ENCODE results near the gene PSTPIP2. TPM values are rescaled to one million over a fixed set of nuclear protein-coding genes. Genes with fewer than 3 reads are reported as not detected.

Gene PSTPIP2
- total and polyA plus RNA-seq, 2 of the 13 experiments (the other 11 are each of a cell fraction or from before 2014, with no cell fraction given) = 0.25 to 0.27 TPM

- TF ChIP-seq ZNF281 (CRISPR knock-in tag; IDR thresholded peaks at IDR 0.05; ENCODE audit: borderline replicate concordance) (no peak; the same call in 1 of the 2 replicates), MEIS1 (CRISPR knock-in tag; IDR thresholded peaks at IDR 0.05; ENCODE audit: borderline replicate concordance) (0 out of 2 replicates have a peak, but pooled peaks have one; percentile 46), ZNF570 (CRISPR knock-in tag; IDR thresholded peaks at IDR 0.05; ENCODE audit: borderline replicate concordance) (no peak), TIGD3 (CRISPR knock-in tag; IDR thresholded peaks at IDR 0.05; ENCODE audit: borderline replicate concordance) (no peak), ZNF20 (CRISPR knock-in tag; IDR thresholded peaks at IDR 0.05) (0 out of 2 replicates have a peak, but pooled peaks have one; percentile 66), SNAPC5 (CRISPR knock-in tag; IDR thresholded peaks at IDR 0.05; ENCODE audit: borderline replicate concordance) (no peak), PLSCR1 (CRISPR knock-in tag; IDR thresholded peaks at IDR 0.05; ENCODE audit: borderline replicate concordance) (no peak), PRDM4 (CRISPR knock-in tag; IDR thresholded peaks at IDR 0.05; ENCODE audit: borderline replicate concordance) (no peak), KLF13 (CRISPR knock-in tag; IDR thresholded peaks at IDR 0.05) (0 out of 2 replicates have a peak, but pooled peaks have one; percentile 65), ZNF569 (CRISPR knock-in tag; IDR thresholded peaks at IDR 0.05; ENCODE audit: borderline replicate concordance) (no peak), IKZF4 (CRISPR knock-in tag; IDR thresholded peaks at IDR 0.05; ENCODE audit: borderline replicate concordance, low read depth, not compliant biosample characterization) (no peak), KDM2A (CRISPR knock-in tag; IDR thresholded peaks at IDR 0.05; ENCODE audit: borderline replicate concordance, low read depth) (peak; percentile 86; the same call in 1 of the 2 replicates), ZNF17 (CRISPR knock-in tag; IDR thresholded peaks at IDR 0.05) (no peak), HNRNPL (IDR thresholded peaks at IDR 0.05; ENCODE audit: low read depth, low read length) (no peak), GABPA (IDR thresholded peaks at IDR 0.05; ENCODE audit: low read depth, low read length) (peak; percentile 76), GABPA (CRISPR knock-in tag; IDR thresholded peaks at IDR 0.05; ENCODE audit: low read depth) (peak; percentile 95), MTA3 (CRISPR knock-in tag; IDR thresholded peaks at IDR 0.05) (no peak)
Observed at GRCh38 chr18:46097801-46098615, 25.9 kb upstream of the PSTPIP2 start, which contains the start of gene ATP5F1A (continued).

All from HepG2 (cell line).